ENCODE measurements around the gene SLC35F3. TPM values are rescaled to one million over a fixed set of nuclear protein-coding genes. Genes with fewer than 3 reads are reported as not detected.

Gene SLC35F3
- total RNA-seq, 1 donor: not detected

- Histone ChIP-seq H3K27ac (ENCODE audit: low read depth, low read length) (no peak overlapping the region), H3K4me3 (ENCODE audit: insufficient read depth, low read length) (no peak overlapping the region), H3K79me2 (ENCODE audit: insufficient read depth, low read length) (no peaks in the 10 kb centered on the region), H3K27me3 (ENCODE audit: insufficient read depth, low read length) (no peaks in the 10 kb centered on the region), H3K9me3 (ENCODE audit: low read depth, low read length) (no peaks in the 10 kb centered on the region), H4K20me1 (ENCODE audit: insufficient read depth, low read length) (no peaks in the 10 kb centered on the region), H3K4me1 (ENCODE audit: insufficient read depth, low read length) (no peaks in the 10 kb centered on the region), H2AFZ (ENCODE audit: low read length) (no peak overlapping the region), H3K4me2 (ENCODE audit: insufficient read depth, low read length) (no peak overlapping the region), H3K36me3 (ENCODE audit: insufficient read depth, low read length) (no peaks in the 10 kb centered on the region)
- TF ChIP-seq CTCF (IDR thresholded peaks at IDR 0.05; ENCODE audit: extremely low read depth, low read depth, low read length): no peak
- no peak for DNase-seq (ENCODE audit: insufficient read length, low spot score, missing footprints)
Measured at GRCh38 chr1:234007684-234008083, 103.2 kb downstream of the SLC35F3 start.

- H3K4me3 ChIP-seq (ENCODE audit: insufficient read depth, low read length): no peak overlapping the region
- no peaks in the 10 kb centered on the region for H4K20me1 ChIP-seq (ENCODE audit: insufficient read depth, low read length)
- no peaks in the 10 kb centered on the region for H3K9me3 ChIP-seq (ENCODE audit: low read depth, low read length)
- H3K27me3 ChIP-seq (ENCODE audit: insufficient read depth, low read length): no peaks in the 10 kb centered on the region
- no peak overlapping the region for H3K27ac ChIP-seq (ENCODE audit: low read depth, low read length)
- TF ChIP-seq CTCF (IDR thresholded peaks at IDR 0.05; ENCODE audit: extremely low read depth, low read depth, low read length): no peak
- no peaks in the 10 kb centered on the region for H3K4me1 ChIP-seq (ENCODE audit: insufficient read depth, low read length)
- H3K36me3 ChIP-seq (ENCODE audit: insufficient read depth, low read length): no peaks in the 10 kb centered on the region
- peak; percentile 56 for DNase-seq (ENCODE audit: insufficient read length, low spot score, missing footprints)
- no peak overlapping the region for H2AFZ ChIP-seq (ENCODE audit: low read length)
- no peak overlapping the region for H3K4me2 ChIP-seq (ENCODE audit: insufficient read depth, low read length)
- H3K79me2 ChIP-seq (ENCODE audit: insufficient read depth, low read length): no peaks in the 10 kb centered on the region
Measured at GRCh38 chr1:234008591-234008990, 104.1 kb downstream of the SLC35F3 start.

GRCh38 chr1:234009668-234010067, 105.2 kb downstream of the SLC35F3 start:
- H3K27me3 ChIP-seq (ENCODE audit: insufficient read depth, low read length): no peaks in the 10 kb centered on the region
- no peak overlapping the region for H2AFZ ChIP-seq (ENCODE audit: low read length)
- no peaks in the 10 kb centered on the region for H4K20me1 ChIP-seq (ENCODE audit: insufficient read depth, low read length)
- no peak for DNase-seq (ENCODE audit: insufficient read length, low spot score, missing footprints)
- H3K27ac ChIP-seq (ENCODE audit: low read depth, low read length): no peak overlapping the region
- no peaks in the 10 kb centered on the region for H3K36me3 ChIP-seq (ENCODE audit: insufficient read depth, low read length)
- no peak overlapping the region for H3K4me3 ChIP-seq (ENCODE audit: insufficient read depth, low read length)
- no peak for TF ChIP-seq CTCF (IDR thresholded peaks at IDR 0.05; ENCODE audit: extremely low read depth, low read depth, low read length)
- no peaks in the 10 kb centered on the region for H3K9me3 ChIP-seq (ENCODE audit: low read depth, low read length)
- H3K4me2 ChIP-seq (ENCODE audit: insufficient read depth, low read length): no peak overlapping the region
- no peaks in the 10 kb centered on the region for H3K4me1 ChIP-seq (ENCODE audit: insufficient read depth, low read length)
- H3K79me2 ChIP-seq (ENCODE audit: insufficient read depth, low read length): no peaks in the 10 kb centered on the region

GRCh38 chr1:234014208-234014607, 109.7 kb downstream of the SLC35F3 start:
- H3K36me3 ChIP-seq (ENCODE audit: insufficient read depth, low read length): no peaks in the 10 kb centered on the region

More at GRCh38 chr1:234014208-234014607, 109.7 kb downstream of the SLC35F3 start:
- Histone ChIP-seq H3K27me3 (ENCODE audit: insufficient read depth, low read length) (no peaks in the 10 kb centered on the region), H3K4me3 (ENCODE audit: insufficient read depth, low read length) (no peak overlapping the region), H3K4me2 (ENCODE audit: insufficient read depth, low read length) (no peak overlapping the region), H3K4me1 (ENCODE audit: insufficient read depth, low read length) (no peaks in the 10 kb centered on the region), H3K9me3 (ENCODE audit: low read depth, low read length) (no peaks in the 10 kb centered on the region), H3K79me2 (ENCODE audit: insufficient read depth, low read length) (no peaks in the 10 kb centered on the region), H2AFZ (ENCODE audit: low read length) (no peak overlapping the region), H4K20me1 (ENCODE audit: insufficient read depth, low read length) (no peaks in the 10 kb centered on the region), H3K27ac (ENCODE audit: low read depth, low read length) (no peak overlapping the region)
- no peak for TF ChIP-seq CTCF (IDR thresholded peaks at IDR 0.05; ENCODE audit: extremely low read depth, low read depth, low read length)
- no peak for DNase-seq (ENCODE audit: insufficient read length, low spot score, missing footprints)
